Fibroblast of the conjunctiva (primary cell): Measurements from ENCODE around the gene C12orf75.
"Not testable (repeated sequence)": the region's sequence is repeated elsewhere in the genome, so short reads cannot be mapped to it uniquely, and the experiment has no call there.

Experiments used
- DNase-seq: peaks from one replicate; pipeline ENCODE4 v3.0.0-alpha.2; 2010; ENCODE audit warnings: low read depth

The C12orf75 gene

GRCh38 chr12:105336411-105336810 lies 5.9 kb downstream of the C12orf75 start:
- DNase-seq, result no peak

GRCh38 chr12:105337391-105337790 lies 6.9 kb downstream of the C12orf75 start:
- DNase-seq, result no peak

- DNase-seq, result no peak
These were observed 8.5 kb downstream of the C12orf75 start for GRCh38 chr12:105338966-105339365.

GRCh38 chr12:105341010-105341409 lies 10.5 kb downstream of the C12orf75 start:
- no peak for DNase-seq

GRCh38 chr12:105341620-105342019 lies 11.1 kb downstream of the C12orf75 start:
- DNase-seq, result not testable (repeated sequence)

GRCh38 chr12:105342464-105342863 lies 12.0 kb downstream of the C12orf75 start:
- no peak for DNase-seq

- DNase-seq, result no peak
These were observed 13.3 kb downstream of the C12orf75 start for GRCh38 chr12:105343836-105344235.

- DNase-seq, result no peak
These were observed 17.0 kb downstream of the C12orf75 start for GRCh38 chr12:105347499-105347898.

GRCh38 chr12:105348142-105348541 lies 17.7 kb downstream of the C12orf75 start:
- DNase-seq, result no peak

- DNase-seq, result no peak
These were observed 18.1 kb downstream of the C12orf75 start for GRCh38 chr12:105348561-105348960.

- no peak for DNase-seq
These were observed 18.6 kb downstream of the C12orf75 start for GRCh38 chr12:105349138-105349537.

GRCh38 chr12:105351523-105351922 lies 21.0 kb downstream of the C12orf75 start:
- no peak for DNase-seq

GRCh38 chr12:105352052-105352451 lies 21.6 kb downstream of the C12orf75 start:
- no peak for DNase-seq

- no peak for DNase-seq
These were observed 22.6 kb downstream of the C12orf75 start for GRCh38 chr12:105352940-105353635.

GRCh38 chr12:105355752-105356151 lies 25.3 kb downstream of the C12orf75 start:
- no peak for DNase-seq

GRCh38 chr12:105357162-105357691 lies 26.7 kb downstream of the C12orf75 start:
- no peak for DNase-seq

GRCh38 chr12:105358789-105359188 lies 28.3 kb downstream of the C12orf75 start:
- no peak for DNase-seq

GRCh38 chr12:105359856-105360255 lies 29.4 kb downstream of the C12orf75 start:
- DNase-seq, result no peak

- DNase-seq, result no peak
These were observed 33.4 kb downstream of the C12orf75 start for GRCh38 chr12:105363890-105364289.

GRCh38 chr12:105365231-105365630 lies 34.7 kb downstream of the C12orf75 start:
- no peak for DNase-seq

GRCh38 chr12:105368047-105368646 lies 37.7 kb downstream of the C12orf75 start:
- DNase-seq, result no peak

GRCh38 chr12:105369014-105369413 lies 38.5 kb downstream of the C12orf75 start:
- peak; percentile 40 for DNase-seq

- DNase-seq, result no peak
These were observed 43.8 kb downstream of the C12orf75 start for GRCh38 chr12:105374303-105374702.

GRCh38 chr12:105377077-105377476 lies 46.6 kb downstream of the C12orf75 start:
- no peak for DNase-seq
